GM23338 (cell line): ENCODE measurements around the gene CHCHD10. TPM values are rescaled to one million over a fixed set of nuclear protein-coding genes. Genes with fewer than 3 reads are reported as not detected.
A peak's percentile ranks its signal among the peaks of the same experiment; 100 is the strongest.

Source experiments
- ATAC-seq: fragments of 200-7000 bp; cut with Tn5 transposase; 3 replicates; pipeline ENCODE4 v1.9.1; 2020
- DNase-seq: peaks from one replicate; pipeline ENCODE4 v3.0.0-alpha.2; 2015; ENCODE audit warnings: low spot score
- H2AFZ ChIP-seq: fragments of 200-600 bp; sonication (generic); 2 replicates; pipeline ENCODE4 v1.8.0; 2016; ENCODE audit warnings: antibody characterized with exemption, mild to moderate bottlenecking, moderate library complexity
- H3F3A ChIP-seq: fragments of 200-600 bp; sonication (generic); replicated peaks from 2 replicates; pipeline ENCODE4 v1.8.0; 2017; ENCODE audit warnings: antibody characterized with exemption, mixed run types, low read depth
- H3K27ac ChIP-seq: fragments of 200-600 bp; sonication (generic); 2 replicates; pipeline ENCODE4 v1.6.1; 2016; ENCODE audit warnings: low read depth
- H3K27me3 ChIP-seq: fragments of 200-600 bp; sonication (generic); 2 replicates; pipeline ENCODE4 v1.8.0; 2016; ENCODE audit warnings: mild to moderate bottlenecking, mixed run types, moderate library complexity; ENCODE audit not compliant: insufficient read depth
- H3K36me3 ChIP-seq: fragments of 200-600 bp; sonication (generic); 2 replicates; pipeline ENCODE4 v1.8.0; 2016; ENCODE audit warnings: mild to moderate bottlenecking; ENCODE audit not compliant: insufficient read depth
- H3K4me1 ChIP-seq: fragments of 200-600 bp; sonication (generic); 2 replicates; pipeline ENCODE4 v1.8.0; 2016; ENCODE audit warnings: mild to moderate bottlenecking, moderate library complexity; ENCODE audit not compliant: insufficient read depth
- H3K4me2 ChIP-seq: fragments of 200-600 bp; sonication (generic); 2 replicates; pipeline ENCODE4 v1.7.1; 2017; ENCODE audit warnings: mixed run types
- H3K4me3 ChIP-seq: fragments of 200-600 bp; sonication (generic); 2 replicates; pipeline ENCODE4 v1.6.1; 2016; ENCODE audit warnings: mixed run types
- H3K79me2 ChIP-seq: fragments of 200-600 bp; sonication (generic); replicated peaks from 2 replicates; pipeline ENCODE4 v1.8.0; 2017; ENCODE audit warnings: mild to moderate bottlenecking; ENCODE audit not compliant: insufficient read depth
- H3K9me2 ChIP-seq: fragments of 200-600 bp; sonication (generic); 2 replicates; pipeline ENCODE4 v1.8.0; 2017; ENCODE audit not compliant: insufficient read depth
- H4K20me1 ChIP-seq: fragments of 200-600 bp; sonication (generic); replicated peaks from 2 replicates; pipeline ENCODE4 v1.8.0; 2017; ENCODE audit warnings: mild to moderate bottlenecking; ENCODE audit not compliant: insufficient read depth
- H3K27ac Mint-ChIP-seq: 2 replicates; pipeline ENCODE4 v1.8.0; 2020; ENCODE audit warnings: inconsistent platforms, mild to moderate bottlenecking, moderate library complexity, mixed read lengths
- H3K27me3 Mint-ChIP-seq: 3 replicates; pipeline ENCODE4 v1.8.0; 2022; ENCODE audit warnings: low read depth, mild to moderate bottlenecking, moderate library complexity, mixed read lengths, inconsistent platforms; ENCODE audit not compliant: insufficient read depth, poor library complexity
- H3K36me3 Mint-ChIP-seq: 3 replicates; pipeline ENCODE4 v1.8.0; 2021; ENCODE audit warnings: low read depth, mild to moderate bottlenecking, inconsistent platforms, moderate library complexity, mixed read lengths
- H3K4me1 Mint-ChIP-seq: 3 replicates; pipeline ENCODE4 v1.8.0; 2020; ENCODE audit warnings: mild to moderate bottlenecking, inconsistent platforms, mixed read lengths
- H3K4me3 Mint-ChIP-seq: 3 replicates; pipeline ENCODE4 v1.8.0; 2021; ENCODE audit warnings: moderate library complexity, mild to moderate bottlenecking, inconsistent platforms, mixed read lengths
- H3K9me3 Mint-ChIP-seq: 3 replicates; pipeline ENCODE4 v1.8.0; 2020; ENCODE audit warnings: moderate library complexity, mild to moderate bottlenecking, inconsistent platforms, mixed read lengths
- CREB1 ChIP-seq: fragments of 250-450 bp; sonication (Bioruptor Pico); IDR thresholded peaks from 2 replicates; pipeline ENCODE4 v1.5.0; 2020; ENCODE audit warnings: low read depth, mild to moderate bottlenecking, moderate library complexity
- EZH2 ChIP-seq: fragments of 200-600 bp; sonication (generic); IDR thresholded peaks from one replicate; pipeline ENCODE4 v1.8.0; 2017; ENCODE audit warnings: antibody characterized with exemption, mild to moderate bottlenecking, low read depth; ENCODE audit not compliant: unreplicated experiment
- EZH2phosphoT487 ChIP-seq: fragments of 200-600 bp; sonication (generic); IDR thresholded peaks from one replicate; pipeline ENCODE4 v1.8.1; 2018; ENCODE audit warnings: antibody characterized with exemption; ENCODE audit not compliant: unreplicated experiment
- NANOG ChIP-seq: IDR thresholded peaks from 2 replicates; pipeline ENCODE4 v1.6.1; 2016; ENCODE audit warnings: antibody characterized with exemption, borderline replicate concordance
- ZNF331 ChIP-seq: fragments of 250-450 bp; sonication (Bioruptor Pico); IDR thresholded peaks from 2 replicates; pipeline ENCODE4 v1.5.0; 2020; ENCODE audit warnings: low read depth, mild to moderate bottlenecking, moderate library complexity
- polyA plus RNA-seq: library from polyadenylated mRNA; unstranded; fragments of >200 nt; fragmentation: Nextera tagmentation; extraction: Ambion mirVana; gene quantifications from 2 replicates; pipeline ENCODE4 v1.2.1, GENCODE V29; 2016
- total RNA-seq: library from RNA; depleted of rRNA; stranded (reverse); fragments of >200 nt; shearing (Covaris generic); gene quantifications from 2 replicates; pipeline ENCODE4 v1.2.3, GENCODE V29; 2014
- TF ChIP-seq, protein P1 (sequence below), 2 experiments: fragments of 200-600 bp in 1 of 2; sonication (generic) in 1 of 2; conservative IDR thresholded peaks; 2 replicates each; pipeline versions ENCODE4 v1.5.1 to v1.6.1; 2016 to 2017; ENCODE audit warnings: antibody characterized with exemption in 2 of 2, low read depth in 2 of 2, mild to moderate bottlenecking in 2 of 2, moderate library complexity in 1 of 2
- TF ChIP-seq, protein P2 (sequence below): fragments of 250-450 bp; sonication (Bioruptor Pico); IDR thresholded peaks from 2 replicates; pipeline ENCODE4 v1.5.0; 2020; ENCODE audit warnings: mild to moderate bottlenecking, moderate library complexity
- TF ChIP-seq, protein P3 (sequence below): IDR thresholded peaks from 2 replicates; pipeline ENCODE4 v1.6.1; 2016; ENCODE audit warnings: antibody characterized with exemption

Gene CHCHD10
- total and polyA plus RNA-seq, 2 experiments from 2014 or later: 11.4 to 101 TPM

DNA sequence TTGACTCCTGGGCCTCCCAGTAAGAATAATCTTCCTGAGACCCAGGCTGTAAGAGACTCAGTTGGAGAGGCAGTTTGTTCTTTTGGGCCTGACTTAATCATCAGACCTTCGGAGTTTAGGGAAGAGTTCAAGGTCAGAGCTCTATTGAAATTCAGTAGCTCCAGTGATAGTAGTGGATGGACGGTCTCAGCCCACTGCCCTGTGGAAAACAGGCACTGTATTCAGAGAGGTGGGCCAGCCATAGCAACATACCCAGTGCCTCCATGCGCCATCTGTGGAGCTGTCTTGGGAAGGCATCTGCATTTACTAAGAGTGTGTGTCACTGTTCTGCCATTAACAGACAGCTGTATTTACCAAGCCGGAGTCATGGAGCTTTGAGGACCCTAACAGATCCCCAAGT, 21.9 kb upstream of the CHCHD10 start (continued):
- TF ChIP-seq, protein P1, sequence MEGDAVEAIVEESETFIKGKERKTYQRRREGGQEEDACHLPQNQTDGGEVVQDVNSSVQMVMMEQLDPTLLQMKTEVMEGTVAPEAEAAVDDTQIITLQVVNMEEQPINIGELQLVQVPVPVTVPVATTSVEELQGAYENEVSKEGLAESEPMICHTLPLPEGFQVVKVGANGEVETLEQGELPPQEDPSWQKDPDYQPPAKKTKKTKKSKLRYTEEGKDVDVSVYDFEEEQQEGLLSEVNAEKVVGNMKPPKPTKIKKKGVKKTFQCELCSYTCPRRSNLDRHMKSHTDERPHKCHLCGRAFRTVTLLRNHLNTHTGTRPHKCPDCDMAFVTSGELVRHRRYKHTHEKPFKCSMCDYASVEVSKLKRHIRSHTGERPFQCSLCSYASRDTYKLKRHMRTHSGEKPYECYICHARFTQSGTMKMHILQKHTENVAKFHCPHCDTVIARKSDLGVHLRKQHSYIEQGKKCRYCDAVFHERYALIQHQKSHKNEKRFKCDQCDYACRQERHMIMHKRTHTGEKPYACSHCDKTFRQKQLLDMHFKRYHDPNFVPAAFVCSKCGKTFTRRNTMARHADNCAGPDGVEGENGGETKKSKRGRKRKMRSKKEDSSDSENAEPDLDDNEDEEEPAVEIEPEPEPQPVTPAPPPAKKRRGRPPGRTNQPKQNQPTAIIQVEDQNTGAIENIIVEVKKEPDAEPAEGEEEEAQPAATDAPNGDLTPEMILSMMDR (conservative IDR thresholded peaks at IDR 0.05; ENCODE audit: low read depth in 2 of 2): peak; percentile 13 to 34; a peak in 2 of 4 replicates

DNA sequence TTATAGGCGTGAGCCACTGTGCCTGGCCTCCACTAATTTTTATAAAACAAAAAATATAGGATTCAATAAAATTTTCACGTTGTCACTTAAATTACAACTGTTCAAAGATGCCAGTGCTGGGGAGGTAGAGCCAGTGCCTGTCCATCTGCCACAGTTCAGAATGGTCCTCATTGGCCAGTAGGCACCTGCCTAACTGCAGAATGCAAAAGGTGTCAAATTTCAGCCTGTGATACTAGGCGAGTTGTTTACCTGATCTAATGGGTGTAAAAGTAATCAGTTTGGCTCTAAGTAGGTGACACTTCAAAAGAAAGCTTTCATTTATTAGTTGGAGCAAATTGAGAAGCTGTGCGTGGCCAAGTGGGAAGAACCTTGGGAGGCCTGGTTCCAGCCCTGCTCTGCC, 21.3 kb upstream of the CHCHD10 start:
- Histone ChIP-seq H3K79me2 (peaks cover 58% of the 10 kb centered on the region), H3K4me2 (peak overlapping the region; percentile 97)
- DNase-seq: peak; percentile 58

DNA sequence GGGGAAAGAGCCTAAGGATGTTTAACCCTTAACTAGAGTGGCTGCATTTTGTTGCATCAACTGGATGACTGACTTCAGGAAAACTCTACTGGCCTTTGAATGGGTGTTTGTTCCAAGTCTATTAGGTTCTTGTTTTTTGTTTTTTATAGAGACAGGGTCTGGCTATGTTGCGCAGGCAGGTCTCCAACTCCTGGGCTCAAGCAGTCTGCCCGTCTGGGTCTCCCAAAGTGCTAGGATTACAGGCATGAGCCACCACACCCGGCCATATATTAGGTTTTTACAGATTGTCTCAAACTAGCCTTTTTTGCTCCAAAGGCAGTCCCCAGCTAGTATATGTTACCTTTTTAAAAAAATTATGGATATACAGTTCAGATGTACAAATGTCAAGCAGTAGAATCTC, 20.1 kb upstream of the CHCHD10 start:
- Histone ChIP-seq H3K9me2 (no peaks in the 10 kb centered on the region), H3K79me2 (peaks cover 56% of the 10 kb centered on the region), H3K4me3 (peak overlapping the region; percentile 97), H4K20me1 (peaks cover 29% of the 10 kb centered on the region), H3K27ac (no peak overlapping the region), H3K4me2 (peak overlapping the region; percentile 97), H3F3A (0 out of 2 replicates have a peak, but pooled peaks cover 13% of the 10 kb centered on the region), H3K4me1 (peaks cover 27% of the 10 kb centered on the region), H2AFZ (no peak overlapping the region), H3K36me3 (no peaks in the 10 kb centered on the region), H3K27me3 (no peaks in the 10 kb centered on the region)
- Mint-ChIP-seq H3K4me3 (peak overlapping the region; percentile 96), H3K4me1 (peaks cover 26% of the 10 kb centered on the region), H3K27ac (no peak overlapping the region), H3K9me3 (no peaks in the 10 kb centered on the region), H3K36me3 (peaks cover 21% of the 10 kb centered on the region), H3K27me3 (peaks cover 6% of the 10 kb centered on the region)
- DNase-seq (no peak), ATAC-seq (no peak)
- TF ChIP-seq EZH2phosphoT487 (no peak), EZH2 (no peak), ZNF331 (CRISPR knock-in tag) (no peak), CREB1 (CRISPR knock-in tag) (no peak)
- TF ChIP-seq, protein P1 (conservative IDR thresholded peaks at IDR 0.05; ENCODE audit: low read depth in 2 of 2): no peak
- TF ChIP-seq, protein P2, sequence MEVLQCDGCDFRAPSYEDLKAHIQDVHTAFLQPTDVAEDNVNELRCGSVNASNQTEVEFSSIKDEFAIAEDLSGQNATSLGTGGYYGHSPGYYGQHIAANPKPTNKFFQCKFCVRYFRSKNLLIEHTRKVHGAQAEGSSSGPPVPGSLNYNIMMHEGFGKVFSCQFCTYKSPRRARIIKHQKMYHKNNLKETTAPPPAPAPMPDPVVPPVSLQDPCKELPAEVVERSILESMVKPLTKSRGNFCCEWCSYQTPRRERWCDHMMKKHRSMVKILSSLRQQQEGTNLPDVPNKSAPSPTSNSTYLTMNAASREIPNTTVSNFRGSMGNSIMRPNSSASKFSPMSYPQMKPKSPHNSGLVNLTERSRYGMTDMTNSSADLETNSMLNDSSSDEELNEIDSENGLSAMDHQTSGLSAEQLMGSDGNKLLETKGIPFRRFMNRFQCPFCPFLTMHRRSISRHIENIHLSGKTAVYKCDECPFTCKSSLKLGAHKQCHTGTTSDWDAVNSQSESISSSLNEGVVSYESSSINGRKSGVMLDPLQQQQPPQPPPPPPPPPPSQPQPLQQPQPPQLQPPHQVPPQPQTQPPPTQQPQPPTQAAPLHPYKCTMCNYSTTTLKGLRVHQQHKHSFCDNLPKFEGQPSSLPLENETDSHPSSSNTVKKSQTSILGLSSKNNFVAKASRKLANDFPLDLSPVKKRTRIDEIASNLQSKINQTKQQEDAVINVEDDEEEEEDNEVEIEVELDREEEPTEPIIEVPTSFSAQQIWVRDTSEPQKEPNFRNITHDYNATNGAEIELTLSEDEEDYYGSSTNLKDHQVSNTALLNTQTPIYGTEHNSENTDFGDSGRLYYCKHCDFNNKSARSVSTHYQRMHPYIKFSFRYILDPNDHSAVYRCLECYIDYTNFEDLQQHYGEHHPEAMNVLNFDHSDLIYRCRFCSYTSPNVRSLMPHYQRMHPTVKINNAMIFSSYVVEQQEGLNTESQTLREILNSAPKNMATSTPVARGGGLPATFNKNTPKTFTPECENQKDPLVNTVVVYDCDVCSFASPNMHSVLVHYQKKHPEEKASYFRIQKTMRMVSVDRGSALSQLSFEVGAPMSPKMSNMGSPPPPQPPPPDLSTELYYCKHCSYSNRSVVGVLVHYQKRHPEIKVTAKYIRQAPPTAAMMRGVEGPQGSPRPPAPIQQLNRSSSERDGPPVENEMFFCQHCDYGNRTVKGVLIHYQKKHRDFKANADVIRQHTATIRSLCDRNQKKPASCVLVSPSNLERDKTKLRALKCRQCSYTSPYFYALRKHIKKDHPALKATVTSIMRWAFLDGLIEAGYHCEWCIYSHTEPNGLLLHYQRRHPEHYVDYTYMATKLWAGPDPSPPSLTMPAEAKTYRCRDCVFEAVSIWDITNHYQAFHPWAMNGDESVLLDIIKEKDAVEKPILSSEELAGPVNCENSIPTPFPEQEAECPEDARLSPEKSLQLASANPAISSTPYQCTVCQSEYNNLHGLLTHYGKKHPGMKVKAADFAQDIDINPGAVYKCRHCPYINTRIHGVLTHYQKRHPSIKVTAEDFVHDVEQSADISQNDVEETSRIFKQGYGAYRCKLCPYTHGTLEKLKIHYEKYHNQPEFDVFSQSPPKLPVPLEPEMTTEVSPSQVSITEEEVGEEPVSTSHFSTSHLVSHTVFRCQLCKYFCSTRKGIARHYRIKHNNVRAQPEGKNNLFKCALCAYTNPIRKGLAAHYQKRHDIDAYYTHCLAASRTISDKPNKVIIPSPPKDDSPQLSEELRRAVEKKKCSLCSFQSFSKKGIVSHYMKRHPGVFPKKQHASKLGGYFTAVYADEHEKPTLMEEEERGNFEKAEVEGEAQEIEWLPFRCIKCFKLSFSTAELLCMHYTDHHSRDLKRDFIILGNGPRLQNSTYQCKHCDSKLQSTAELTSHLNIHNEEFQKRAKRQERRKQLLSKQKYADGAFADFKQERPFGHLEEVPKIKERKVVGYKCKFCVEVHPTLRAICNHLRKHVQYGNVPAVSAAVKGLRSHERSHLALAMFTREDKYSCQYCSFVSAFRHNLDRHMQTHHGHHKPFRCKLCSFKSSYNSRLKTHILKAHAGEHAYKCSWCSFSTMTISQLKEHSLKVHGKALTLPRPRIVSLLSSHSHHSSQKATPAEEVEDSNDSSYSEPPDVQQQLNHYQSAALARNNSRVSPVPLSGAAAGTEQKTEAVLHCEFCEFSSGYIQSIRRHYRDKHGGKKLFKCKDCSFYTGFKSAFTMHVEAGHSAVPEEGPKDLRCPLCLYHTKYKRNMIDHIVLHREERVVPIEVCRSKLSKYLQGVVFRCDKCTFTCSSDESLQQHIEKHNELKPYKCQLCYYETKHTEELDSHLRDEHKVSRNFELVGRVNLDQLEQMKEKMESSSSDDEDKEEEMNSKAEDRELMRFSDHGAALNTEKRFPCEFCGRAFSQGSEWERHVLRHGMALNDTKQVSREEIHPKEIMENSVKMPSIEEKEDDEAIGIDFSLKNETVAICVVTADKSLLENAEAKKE (CRISPR knock-in tag): no peak

More for the DNA sequence above, 21.3 kb upstream of the CHCHD10 start:
- peaks cover 27% of the 10 kb centered on the region for H3K4me1 ChIP-seq
- no peaks in the 10 kb centered on the region for H3K9me2 ChIP-seq
- peaks cover 30% of the 10 kb centered on the region for H3K36me3 Mint-ChIP-seq
- H3F3A ChIP-seq: 0 out of 2 replicates have a peak, but pooled peaks cover 15% of the 10 kb centered on the region
- peaks cover 3% of the 10 kb centered on the region; the same call in 1 of the 2 replicates for H3K36me3 ChIP-seq
- peaks cover 6% of the 10 kb centered on the region for H3K27me3 Mint-ChIP-seq
- H3K27me3 ChIP-seq: no peaks in the 10 kb centered on the region
- ATAC-seq: peak; percentile 20
- peaks cover 26% of the 10 kb centered on the region for H3K4me1 Mint-ChIP-seq
- H4K20me1 ChIP-seq: peaks cover 34% of the 10 kb centered on the region
- no peak overlapping the region for H2AFZ ChIP-seq
- H3K4me3 Mint-ChIP-seq: peak overlapping the region; percentile 18
- H3K9me3 Mint-ChIP-seq: no peaks in the 10 kb centered on the region
- TF ChIP-seq NANOG: no peak
- TF ChIP-seq, protein P3, sequence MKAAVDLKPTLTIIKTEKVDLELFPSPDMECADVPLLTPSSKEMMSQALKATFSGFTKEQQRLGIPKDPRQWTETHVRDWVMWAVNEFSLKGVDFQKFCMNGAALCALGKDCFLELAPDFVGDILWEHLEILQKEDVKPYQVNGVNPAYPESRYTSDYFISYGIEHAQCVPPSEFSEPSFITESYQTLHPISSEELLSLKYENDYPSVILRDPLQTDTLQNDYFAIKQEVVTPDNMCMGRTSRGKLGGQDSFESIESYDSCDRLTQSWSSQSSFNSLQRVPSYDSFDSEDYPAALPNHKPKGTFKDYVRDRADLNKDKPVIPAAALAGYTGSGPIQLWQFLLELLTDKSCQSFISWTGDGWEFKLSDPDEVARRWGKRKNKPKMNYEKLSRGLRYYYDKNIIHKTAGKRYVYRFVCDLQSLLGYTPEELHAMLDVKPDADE: no peak
- no peak overlapping the region for H3K27ac ChIP-seq
- H3K4me3 ChIP-seq: no peak overlapping the region; the same call in 1 of the 2 replicates
- H3K27ac Mint-ChIP-seq: no peak overlapping the region
